Activated T-cell treated with anti-CD3 and anti-CD28 coated beads, Interleukin-2, amount 50 U/mL, for 4 hours (primary cell): ENCODE data around the gene CELF4. TPM values are rescaled to one million over a fixed set of nuclear protein-coding genes. Genes with fewer than 3 reads are reported as not detected.
A peak's percentile ranks its signal among the peaks of the same experiment; 100 is the strongest.

Experiments used
- ATAC-seq, 2 donors: fragments of 200-7000 bp; cut with Tn5 transposase; one replicate each; pipeline ENCODE4 v1.10.0; 2021
- DNase-seq: peaks from one replicate; pipeline ENCODE4 v3.0.0-alpha.2; 2020
- H3K27me3 Mint-ChIP-seq: one replicate; pipeline ENCODE4 v1.8.0; 2021; ENCODE audit warnings: low read depth, mixed read lengths
- H3K36me3 Mint-ChIP-seq: one replicate; pipeline ENCODE4 v1.8.0; 2022; ENCODE audit warnings: mixed read lengths; ENCODE audit not compliant: insufficient read depth
- H3K4me1 Mint-ChIP-seq: one replicate; pipeline ENCODE4 v1.8.0; 2021; ENCODE audit warnings: low read depth, mixed read lengths
- H3K4me3 Mint-ChIP-seq: one replicate; pipeline ENCODE4 v1.8.0; 2021; ENCODE audit warnings: mild to moderate bottlenecking, moderate library complexity, mixed read lengths
- H3K9me3 Mint-ChIP-seq: one replicate; pipeline ENCODE4 v1.8.0; 2021; ENCODE audit warnings: mixed read lengths
- total RNA-seq, 3 donors: library from RNA; stranded (reverse); gene quantifications; one replicate each; pipeline ENCODE4 v1.2.1, GENCODE V29; 2021

Gene CELF4
- total RNA-seq, 3 donors from 2014 or later = not detected

DNA sequence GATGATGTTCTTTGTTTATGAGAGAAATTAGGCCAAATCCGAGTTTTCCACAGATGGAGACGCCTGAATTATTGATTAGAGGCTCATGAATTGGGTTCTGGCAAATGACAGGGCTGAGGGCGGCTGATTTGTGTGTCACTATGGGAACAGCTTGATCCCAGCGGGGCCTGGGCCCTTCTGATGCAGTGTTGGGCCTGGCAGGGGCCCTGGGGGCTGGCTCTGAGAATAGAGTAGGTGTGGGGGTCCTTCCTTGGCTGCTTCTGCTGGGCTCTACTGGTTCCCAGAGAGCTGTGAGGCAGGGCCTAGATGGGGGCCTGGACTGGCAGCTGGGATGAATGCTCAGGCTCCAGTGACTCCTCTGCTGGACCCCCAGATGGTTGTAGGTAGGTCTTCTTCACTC is 164.8 kb downstream of the CELF4 start:
- Mint-ChIP-seq H3K4me3 (no peak overlapping the region), H3K27me3 (peaks cover 5% of the 10 kb centered on the region)
- no peak for DNase-seq

GRCh38 chr18:37398248-37398920 is 167.2 kb downstream of the CELF4 start:
- H3K36me3 Mint-ChIP-seq = no peaks in the 10 kb centered on the region
- no peaks in the 10 kb centered on the region for H3K9me3 Mint-ChIP-seq
- peaks cover 5% of the 10 kb centered on the region for H3K4me1 Mint-ChIP-seq
- no peak for ATAC-seq
- H3K27me3 Mint-ChIP-seq = peaks cover 15% of the 10 kb centered on the region
- H3K4me3 Mint-ChIP-seq = no peak overlapping the region
- DNase-seq = no peak

More for the DNA sequence above, 164.8 kb downstream of the CELF4 start:
- Mint-ChIP-seq H3K36me3 (no peaks in the 10 kb centered on the region), H3K4me1 (no peaks in the 10 kb centered on the region), H3K9me3 (no peaks in the 10 kb centered on the region)
- no peak for ATAC-seq

DNA sequence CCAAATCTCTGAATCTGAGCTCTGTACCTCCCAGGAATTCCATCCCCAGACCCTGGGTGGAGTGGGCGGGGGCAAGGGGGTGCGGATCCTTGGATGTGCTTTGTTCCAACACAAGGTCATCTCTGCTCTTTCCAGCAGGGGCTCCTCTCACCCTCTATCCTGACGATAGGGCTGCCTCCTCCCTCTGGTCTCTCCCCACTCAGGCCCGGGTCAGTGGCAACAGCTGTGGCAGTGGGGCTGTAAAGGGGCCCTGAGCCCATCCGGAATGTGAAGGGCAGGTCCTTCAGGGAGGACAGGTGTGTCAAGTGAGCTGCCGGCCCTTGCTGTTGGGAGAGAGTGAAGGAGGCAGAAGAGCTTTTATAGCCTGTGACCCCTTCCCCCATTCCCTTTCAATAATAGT is 167.8 kb downstream of the CELF4 start:
- DNase-seq = no peak
- ATAC-seq = no peak
- Mint-ChIP-seq H3K27me3 (peaks cover 21% of the 10 kb centered on the region), H3K4me3 (no peak overlapping the region), H3K36me3 (no peaks in the 10 kb centered on the region), H3K9me3 (no peaks in the 10 kb centered on the region), H3K4me1 (peaks cover 6% of the 10 kb centered on the region)

GRCh38 chr18:37396971-37397720 is 168.5 kb downstream of the CELF4 start:
- Mint-ChIP-seq H3K4me3 (no peak overlapping the region), H3K9me3 (no peaks in the 10 kb centered on the region), H3K4me1 (peaks cover 6% of the 10 kb centered on the region), H3K27me3 (peaks cover 26% of the 10 kb centered on the region), H3K36me3 (no peaks in the 10 kb centered on the region)
- DNase-seq = no peak
- no peak for ATAC-seq

GRCh38 chr18:37395631-37396030 is 170.0 kb downstream of the CELF4 start:
- Mint-ChIP-seq H3K4me1 (peaks cover 6% of the 10 kb centered on the region), H3K9me3 (no peaks in the 10 kb centered on the region), H3K27me3 (peaks cover 26% of the 10 kb centered on the region), H3K36me3 (no peaks in the 10 kb centered on the region), H3K4me3 (no peak overlapping the region)
- DNase-seq (no peak), ATAC-seq (no peak)

- H3K4me3 Mint-ChIP-seq = no peak overlapping the region
- H3K27me3 Mint-ChIP-seq = peaks cover 26% of the 10 kb centered on the region
- no peaks in the 10 kb centered on the region for H3K36me3 Mint-ChIP-seq
- DNase-seq (no peak), ATAC-seq (no peak)
- H3K4me1 Mint-ChIP-seq = peaks cover 6% of the 10 kb centered on the region
- no peaks in the 10 kb centered on the region for H3K9me3 Mint-ChIP-seq
Measured at GRCh38 chr18:37395138-37395537, 170.5 kb downstream of the CELF4 start.

DNA sequence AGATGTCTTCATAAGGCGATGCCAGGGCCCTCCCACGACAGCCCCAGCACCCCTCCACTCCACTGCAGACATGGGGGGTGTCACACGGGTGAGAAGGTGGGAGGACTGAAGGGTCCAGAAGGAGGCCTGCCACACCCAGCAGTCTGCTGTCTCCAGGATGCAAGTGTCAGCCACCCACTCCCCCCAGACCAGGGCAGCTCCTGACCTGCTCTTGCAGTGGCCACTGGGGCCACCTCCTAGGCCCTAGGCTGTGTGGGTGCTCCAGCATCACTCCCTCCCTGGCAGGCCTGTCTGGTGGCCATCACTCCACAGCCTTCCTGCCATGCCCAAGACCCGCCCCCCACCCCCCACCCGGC is 171.0 kb downstream of the CELF4 start:
- peaks cover 26% of the 10 kb centered on the region for H3K27me3 Mint-ChIP-seq
- H3K36me3 Mint-ChIP-seq = no peaks in the 10 kb centered on the region
- no peak overlapping the region for H3K4me3 Mint-ChIP-seq
- ATAC-seq (no peak), DNase-seq (no peak)
- H3K4me1 Mint-ChIP-seq = peaks cover 6% of the 10 kb centered on the region
- no peaks in the 10 kb centered on the region for H3K9me3 Mint-ChIP-seq

DNA sequence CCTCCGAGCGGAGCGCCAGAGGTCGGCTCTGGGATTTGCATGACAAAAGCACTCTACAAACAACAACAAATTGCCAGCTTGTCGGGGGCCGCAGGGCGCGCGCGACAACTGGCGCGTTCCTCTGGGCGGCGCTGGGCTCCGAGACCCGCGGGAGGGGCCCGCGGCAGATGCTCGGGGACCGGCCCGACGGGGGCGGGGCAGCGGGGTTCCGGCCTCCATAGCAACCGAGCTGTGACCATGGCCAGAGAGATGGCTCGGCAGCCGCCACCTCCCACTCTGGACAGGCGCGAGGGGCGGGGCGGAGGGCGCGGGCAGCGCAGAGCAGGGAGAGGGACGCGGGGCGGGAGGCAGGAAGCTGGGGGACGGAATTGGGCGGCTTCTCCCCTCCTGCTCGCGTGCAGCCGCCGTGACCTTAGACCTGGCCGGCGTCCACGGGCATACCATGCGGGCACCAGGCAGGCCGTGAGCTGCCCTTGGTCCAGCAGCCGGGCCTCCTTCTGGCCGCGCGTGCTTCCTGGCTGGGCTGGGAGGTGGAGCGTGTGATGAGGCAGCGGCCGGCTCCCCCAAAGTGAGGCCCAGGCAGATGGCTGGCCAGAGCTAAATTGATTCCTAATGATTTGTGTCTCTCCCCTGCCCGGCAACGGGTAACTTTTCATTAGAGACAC is 171.5 kb downstream of the CELF4 start:
- ATAC-seq (peak in 1 of 2 donors; percentile 9), DNase-seq (no peak)
- H3K4me3 Mint-ChIP-seq = no peak overlapping the region
- peaks cover 6% of the 10 kb centered on the region for H3K4me1 Mint-ChIP-seq
- no peaks in the 10 kb centered on the region for H3K9me3 Mint-ChIP-seq
- no peaks in the 10 kb centered on the region for H3K36me3 Mint-ChIP-seq
- H3K27me3 Mint-ChIP-seq = peaks cover 26% of the 10 kb centered on the region

DNA sequence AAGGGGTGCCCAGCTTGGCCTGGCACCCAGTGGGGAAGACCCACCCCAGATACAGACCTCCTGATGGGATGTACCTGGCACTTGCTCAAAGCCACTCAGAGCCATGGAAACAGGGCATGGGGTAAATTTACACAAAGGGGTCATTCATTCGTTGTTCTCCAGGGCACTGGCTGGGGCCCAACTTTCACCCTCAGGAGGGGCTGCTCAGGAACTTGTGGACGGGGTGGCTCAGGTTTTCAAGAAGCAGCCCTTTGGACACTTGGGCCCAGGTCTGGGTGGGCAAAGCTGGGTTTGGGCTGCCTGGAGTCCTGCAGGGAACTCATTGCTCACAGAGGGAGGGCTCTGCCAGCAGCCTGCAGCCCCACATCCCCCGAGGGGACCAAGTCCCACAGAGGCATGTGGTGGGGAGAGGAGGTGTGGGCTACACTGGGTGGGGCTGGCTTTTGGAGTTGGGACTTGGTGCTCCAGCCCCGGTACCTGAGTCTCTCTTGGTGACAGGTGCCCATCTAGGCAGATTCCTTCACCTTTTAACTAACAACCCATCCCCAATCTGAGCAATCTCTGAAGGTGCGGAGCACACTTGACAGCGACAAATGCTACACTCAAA is 172.3 kb downstream of the CELF4 start:
- ATAC-seq = no peak
- H3K36me3 Mint-ChIP-seq = no peaks in the 10 kb centered on the region
- peaks cover 26% of the 10 kb centered on the region for H3K27me3 Mint-ChIP-seq
- no peak for DNase-seq
- H3K9me3 Mint-ChIP-seq = no peaks in the 10 kb centered on the region
- no peak overlapping the region for H3K4me3 Mint-ChIP-seq
- H3K4me1 Mint-ChIP-seq = peaks cover 6% of the 10 kb centered on the region

- peaks cover 26% of the 10 kb centered on the region for H3K27me3 Mint-ChIP-seq
- ATAC-seq (no peak), DNase-seq (no peak)
- peaks cover 6% of the 10 kb centered on the region for H3K4me1 Mint-ChIP-seq
- H3K9me3 Mint-ChIP-seq = no peaks in the 10 kb centered on the region
- no peak overlapping the region for H3K4me3 Mint-ChIP-seq
- no peaks in the 10 kb centered on the region for H3K36me3 Mint-ChIP-seq
Measured at GRCh38 chr18:37392648-37393047, 172.9 kb downstream of the CELF4 start.

DNA sequence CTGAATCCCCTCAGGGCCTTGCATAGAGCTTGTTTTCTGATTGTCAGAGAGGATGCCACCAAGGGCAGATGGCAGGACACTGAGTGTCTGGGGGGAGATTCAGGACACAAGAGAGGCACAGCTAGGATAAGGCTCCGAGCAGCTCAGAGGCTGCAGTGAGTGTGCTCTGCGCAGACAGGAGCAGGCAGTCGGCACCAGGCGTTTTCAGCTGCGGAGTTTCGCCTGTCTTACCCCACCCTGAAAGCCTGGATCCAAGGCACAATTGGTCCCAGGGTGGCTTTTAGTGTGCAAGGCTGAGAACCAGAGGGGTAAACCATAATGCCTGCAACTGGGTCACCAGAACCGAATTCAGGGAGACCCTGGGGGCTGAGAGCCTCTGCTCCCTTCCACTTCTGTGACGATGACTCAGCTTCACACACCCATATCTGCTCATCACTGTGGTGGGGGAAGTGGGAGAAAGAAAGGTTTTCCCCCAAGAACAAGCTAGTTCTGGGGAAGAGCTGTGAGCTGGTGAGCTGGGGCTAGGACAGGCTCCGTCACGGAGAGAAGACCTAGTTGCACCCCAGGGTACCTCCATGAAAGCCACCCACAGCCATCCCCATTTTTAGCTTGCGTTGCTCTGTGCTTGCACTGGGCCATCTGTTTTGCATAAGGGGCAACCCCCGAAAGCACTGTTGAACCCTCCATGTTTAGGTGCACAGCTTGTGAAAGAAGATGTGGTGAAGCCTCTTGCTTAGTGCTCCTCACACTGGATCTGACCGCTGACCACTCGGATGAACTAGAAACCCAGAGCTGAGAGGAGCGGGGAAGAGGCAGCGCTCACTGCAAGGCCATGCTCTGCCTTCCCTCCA is 173.7 kb downstream of the CELF4 start:
- peak in 1 of 2 donors; percentile 27 for ATAC-seq
- DNase-seq = no peak
- no peak overlapping the region for H3K4me3 Mint-ChIP-seq
- peaks cover 6% of the 10 kb centered on the region for H3K4me1 Mint-ChIP-seq
- H3K36me3 Mint-ChIP-seq = no peaks in the 10 kb centered on the region
- H3K27me3 Mint-ChIP-seq = peaks cover 26% of the 10 kb centered on the region
- H3K9me3 Mint-ChIP-seq = no peaks in the 10 kb centered on the region

- ATAC-seq (no peak), DNase-seq (no peak)
- Mint-ChIP-seq H3K4me3 (no peak overlapping the region), H3K27me3 (peaks cover 25% of the 10 kb centered on the region), H3K36me3 (no peaks in the 10 kb centered on the region), H3K9me3 (no peaks in the 10 kb centered on the region), H3K4me1 (peaks cover 6% of the 10 kb centered on the region)
Measured at GRCh38 chr18:37391156-37391555, 174.4 kb downstream of the CELF4 start.

DNA sequence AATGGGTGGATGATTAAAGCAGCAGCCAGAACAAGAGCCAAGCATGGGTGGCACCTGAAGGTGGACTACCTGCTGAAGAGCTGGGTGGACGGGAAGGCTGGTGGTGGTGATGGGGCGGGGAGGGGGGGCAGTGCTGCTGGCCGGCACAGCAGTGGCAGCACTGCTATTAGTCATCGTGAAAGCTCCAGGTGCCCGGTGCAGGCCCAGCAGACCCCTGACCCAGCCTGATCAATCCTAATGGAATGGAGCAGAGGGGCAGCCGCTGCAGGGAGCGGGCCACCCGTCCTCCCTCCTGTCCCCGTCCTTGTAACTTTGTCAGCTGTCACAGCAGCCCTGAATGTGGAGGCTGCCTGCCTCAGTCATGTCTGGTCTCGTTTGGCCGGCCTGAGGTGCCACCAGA is 174.9 kb downstream of the CELF4 start:
- ATAC-seq (no peak), DNase-seq (no peak)
- H3K9me3 Mint-ChIP-seq = no peaks in the 10 kb centered on the region
- no peaks in the 10 kb centered on the region for H3K36me3 Mint-ChIP-seq
- H3K4me3 Mint-ChIP-seq = no peak overlapping the region
- H3K27me3 Mint-ChIP-seq = peaks cover 20% of the 10 kb centered on the region
- H3K4me1 Mint-ChIP-seq = peaks cover 6% of the 10 kb centered on the region
